ENCODE measurements around the gene CHRNA3.
"Not testable (repeated sequence)": the region's sequence is repeated elsewhere in the genome, so short reads cannot be mapped to it uniquely, and the experiment has no call there.

CHRNA3 gene

DNA sequence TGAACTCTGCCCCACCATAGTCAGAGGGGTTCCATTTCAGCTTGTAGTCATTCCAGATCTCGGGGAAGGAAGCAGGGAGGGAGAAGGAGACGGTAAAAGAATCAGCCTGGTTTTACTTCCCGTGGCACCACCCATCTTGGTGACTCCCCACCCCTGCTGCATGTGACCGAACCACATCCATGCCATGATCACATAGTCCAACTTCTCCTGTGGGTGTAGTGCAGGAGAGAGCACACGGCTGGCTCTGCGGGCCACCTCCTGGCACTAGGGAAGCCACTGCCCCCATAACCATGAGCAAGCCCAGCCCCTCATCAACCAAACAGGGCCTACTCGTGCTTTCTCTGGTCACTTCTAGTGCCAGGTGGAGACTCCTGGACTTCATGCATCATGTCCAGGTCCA is 3.7 kb downstream of the CHRNA3 start:
- no peak overlapping the region for H3K27ac ChIP-seq (ENCODE audit: low read length)
- peaks cover 2 to 4% of the 10 kb centered on the region in 2 donors for H3K27me3 ChIP-seq (ENCODE audit: control insufficient read depth in 1 of 2, insufficient read depth in 2 of 2, low read length in 2 of 2)
- no peak overlapping the region for H3K4me3 ChIP-seq (ENCODE audit: low read length in 2 of 2)
- H3K4me1 ChIP-seq (ENCODE audit: control insufficient read depth, insufficient read depth, low read length): peaks cover 25% of the 10 kb centered on the region
- peaks cover 0 to 3% of the 10 kb centered on the region in 2 donors for H3K36me3 ChIP-seq (ENCODE audit: control insufficient read depth in 2 of 2, insufficient read depth in 2 of 2, low read length in 2 of 2)
- H3K9me3 ChIP-seq (ENCODE audit: control insufficient read depth in 2 of 2, low read length in 2 of 2): no peaks in the 10 kb centered on the region
- H3K9ac ChIP-seq (ENCODE audit: low read length in 2 of 2): no peak overlapping the region

GRCh38 chr15:78616506-78616905 is 4.3 kb downstream of the CHRNA3 start:
- H3K4me3 ChIP-seq (ENCODE audit: low read length in 2 of 2): no peak overlapping the region
- H3K9me3 ChIP-seq (ENCODE audit: control insufficient read depth in 2 of 2, low read length in 2 of 2): no peaks in the 10 kb centered on the region
- peaks cover 25% of the 10 kb centered on the region for H3K4me1 ChIP-seq (ENCODE audit: control insufficient read depth, insufficient read depth, low read length)
- no peak overlapping the region for H3K9ac ChIP-seq (ENCODE audit: low read length in 2 of 2)
- peaks cover 2 to 4% of the 10 kb centered on the region in 2 donors for H3K27me3 ChIP-seq (ENCODE audit: control insufficient read depth in 1 of 2, insufficient read depth in 2 of 2, low read length in 2 of 2)
- H3K36me3 ChIP-seq (ENCODE audit: control insufficient read depth in 2 of 2, insufficient read depth in 2 of 2, low read length in 2 of 2): peaks cover 0 to 3% of the 10 kb centered on the region in 2 donors
- H3K27ac ChIP-seq (ENCODE audit: low read length): no peak overlapping the region

DNA sequence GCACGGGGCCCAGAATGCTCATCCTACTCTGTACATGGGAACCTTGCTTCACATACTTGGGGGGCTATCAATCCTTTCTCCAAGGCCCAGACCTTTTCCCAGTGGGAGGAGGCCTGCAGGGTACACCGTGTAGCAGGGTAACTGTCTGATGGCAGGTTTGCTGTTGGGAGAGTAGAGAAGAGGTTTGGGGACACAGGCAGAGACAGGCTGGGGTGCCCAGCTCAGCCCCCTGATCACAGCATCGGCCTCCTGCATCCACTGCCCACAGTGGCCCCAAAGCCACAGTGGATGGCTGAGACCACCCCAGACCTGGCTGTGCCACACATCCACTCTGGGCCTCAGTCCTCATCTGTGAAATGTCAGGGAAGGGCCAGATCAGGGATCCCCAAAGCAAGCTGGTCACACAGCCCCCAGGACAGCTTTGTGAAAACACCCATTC is 5.6 kb downstream of the CHRNA3 start:
- Histone ChIP-seq H3K27ac (ENCODE audit: low read length) (no peak overlapping the region), H3K4me3 (ENCODE audit: low read length in 2 of 2) (no peak overlapping the region), H3K36me3 (ENCODE audit: control insufficient read depth in 2 of 2, insufficient read depth in 2 of 2, low read length in 2 of 2) (peaks cover 0 to 3% of the 10 kb centered on the region in 2 donors), H3K9me3 (ENCODE audit: control insufficient read depth in 2 of 2, low read length in 2 of 2) (no peaks in the 10 kb centered on the region), H3K27me3 (ENCODE audit: control insufficient read depth in 1 of 2, insufficient read depth in 2 of 2, low read length in 2 of 2) (peaks cover 2 to 4% of the 10 kb centered on the region in 2 donors), H3K4me1 (ENCODE audit: control insufficient read depth, insufficient read depth, low read length) (peaks cover 23% of the 10 kb centered on the region), H3K9ac (ENCODE audit: low read length in 2 of 2) (no peak overlapping the region)

- Histone ChIP-seq H3K36me3 (ENCODE audit: control insufficient read depth in 2 of 2, insufficient read depth in 2 of 2, low read length in 2 of 2) (peaks cover 0 to 3% of the 10 kb centered on the region in 2 donors), H3K4me3 (ENCODE audit: low read length in 2 of 2) (no peak overlapping the region), H3K9me3 (ENCODE audit: control insufficient read depth in 2 of 2, low read length in 2 of 2) (no peaks in the 10 kb centered on the region), H3K9ac (ENCODE audit: low read length in 2 of 2) (no peak overlapping the region), H3K27me3 (ENCODE audit: control insufficient read depth in 1 of 2, insufficient read depth in 2 of 2, low read length in 2 of 2) (peaks cover 0 to 2% of the 10 kb centered on the region in 2 donors), H3K27ac (ENCODE audit: low read length) (no peak overlapping the region), H3K4me1 (ENCODE audit: control insufficient read depth, insufficient read depth, low read length) (peaks cover 12% of the 10 kb centered on the region)
Measured at GRCh38 chr15:78614021-78614420, 6.8 kb downstream of the CHRNA3 start.

DNA sequence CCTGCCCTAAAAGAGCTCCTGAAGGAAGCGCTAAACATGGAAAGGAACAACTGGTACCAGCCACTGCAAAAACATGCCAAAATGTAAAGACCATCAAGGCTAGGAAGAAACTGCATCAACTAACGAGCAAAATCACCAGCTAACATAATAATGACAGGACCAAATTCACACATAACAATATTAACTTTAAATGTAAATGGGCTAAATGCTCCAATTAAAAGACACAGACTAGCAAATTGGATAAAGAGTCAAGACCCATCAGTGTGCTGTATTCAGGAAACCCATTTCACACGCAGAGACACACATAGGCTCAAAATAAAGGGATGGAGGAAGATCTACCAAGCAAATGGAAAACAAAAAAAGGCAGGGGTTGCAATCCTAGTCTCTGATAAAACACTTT is 11.2 kb downstream of the CHRNA3 start:
- H3K27me3 ChIP-seq (ENCODE audit: control insufficient read depth in 1 of 2, insufficient read depth in 2 of 2, low read length in 2 of 2); H3K9ac ChIP-seq (ENCODE audit: low read length in 2 of 2); H3K9me3 ChIP-seq (ENCODE audit: control insufficient read depth in 2 of 2, low read length in 2 of 2); H3K27ac ChIP-seq (ENCODE audit: low read length); H3K4me1 ChIP-seq (ENCODE audit: control insufficient read depth, insufficient read depth, low read length); H3K4me3 ChIP-seq (ENCODE audit: low read length in 2 of 2); H3K36me3 ChIP-seq (ENCODE audit: control insufficient read depth in 2 of 2, insufficient read depth in 2 of 2, low read length in 2 of 2): not testable (repeated sequence)

GRCh38 chr15:78605680-78606079 is 15.1 kb downstream of the CHRNA3 start:
- Histone ChIP-seq H3K4me1 (ENCODE audit: control insufficient read depth, insufficient read depth, low read length) (no peaks in the 10 kb centered on the region), H3K4me3 (ENCODE audit: low read length in 2 of 2) (no peak overlapping the region), H3K9ac (ENCODE audit: low read length in 2 of 2) (no peak overlapping the region), H3K9me3 (ENCODE audit: control insufficient read depth in 2 of 2, low read length in 2 of 2) (no peaks in the 10 kb centered on the region), H3K27me3 (ENCODE audit: control insufficient read depth in 1 of 2, insufficient read depth in 2 of 2, low read length in 2 of 2) (no peaks in the 10 kb centered on the region), H3K36me3 (ENCODE audit: control insufficient read depth in 2 of 2, insufficient read depth in 2 of 2, low read length in 2 of 2) (peaks cover 3 to 8% of the 10 kb centered on the region in 2 donors), H3K27ac (ENCODE audit: low read length) (no peak overlapping the region)

GRCh38 chr15:78605201-78605600 is 15.6 kb downstream of the CHRNA3 start:
- no peak overlapping the region for H3K4me3 ChIP-seq (ENCODE audit: low read length in 2 of 2)
- no peak overlapping the region for H3K27ac ChIP-seq (ENCODE audit: low read length)
- no peaks in the 10 kb centered on the region for H3K27me3 ChIP-seq (ENCODE audit: control insufficient read depth in 1 of 2, insufficient read depth in 2 of 2, low read length in 2 of 2)
- no peaks in the 10 kb centered on the region for H3K9me3 ChIP-seq (ENCODE audit: control insufficient read depth in 2 of 2, low read length in 2 of 2)
- H3K4me1 ChIP-seq (ENCODE audit: control insufficient read depth, insufficient read depth, low read length): no peaks in the 10 kb centered on the region
- H3K36me3 ChIP-seq (ENCODE audit: control insufficient read depth in 2 of 2, insufficient read depth in 2 of 2, low read length in 2 of 2): peaks cover 3 to 8% of the 10 kb centered on the region in 2 donors
- H3K9ac ChIP-seq (ENCODE audit: low read length in 2 of 2): no peak overlapping the region

DNA sequence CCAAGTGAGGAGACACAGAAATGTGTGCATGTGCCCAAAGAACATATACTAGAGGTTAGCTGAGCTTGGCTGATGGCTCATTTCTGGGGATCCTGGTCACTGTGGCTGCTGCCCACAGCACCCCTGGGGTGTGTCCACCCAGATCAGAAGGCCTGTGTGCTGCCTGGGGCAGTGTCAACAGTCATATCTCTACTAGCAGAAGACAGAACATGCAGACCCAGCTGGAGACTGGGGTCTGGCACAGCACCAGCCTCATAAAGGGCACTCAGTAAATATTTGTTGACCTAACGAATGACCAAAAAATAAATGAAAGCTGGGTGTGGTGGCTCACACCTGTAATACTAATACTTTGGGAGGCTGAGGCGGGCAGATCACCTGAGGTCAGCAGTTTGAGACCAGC is 16.4 kb downstream of the CHRNA3 start:
- Histone ChIP-seq H3K9ac (ENCODE audit: low read length in 2 of 2) (no peak overlapping the region), H3K27me3 (ENCODE audit: control insufficient read depth in 1 of 2, insufficient read depth in 2 of 2, low read length in 2 of 2) (no peaks in the 10 kb centered on the region)

DNA sequence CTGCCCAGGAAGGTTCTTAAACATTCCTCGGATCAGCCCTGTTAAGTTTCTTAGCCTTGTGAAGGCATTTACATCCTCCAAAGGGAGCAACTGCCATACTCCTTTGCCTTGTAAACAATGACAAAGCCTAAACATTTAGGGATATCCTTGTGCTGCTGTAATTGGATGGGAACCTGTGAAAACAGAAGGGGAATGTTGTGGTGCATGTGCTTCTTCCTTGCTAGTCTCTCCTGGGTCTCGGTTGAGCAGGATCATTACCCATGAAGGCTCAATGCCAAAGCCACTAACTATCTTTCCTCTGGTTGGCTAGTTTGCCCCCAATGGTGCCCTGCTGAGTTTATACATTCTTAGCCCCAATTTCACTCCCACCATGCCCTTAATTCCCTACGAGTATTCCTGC is 17.3 kb downstream of the CHRNA3 start:
- Histone ChIP-seq H3K9ac (ENCODE audit: low read length in 2 of 2) (no peak overlapping the region), H3K4me1 (ENCODE audit: control insufficient read depth, insufficient read depth, low read length) (no peaks in the 10 kb centered on the region), H3K4me3 (ENCODE audit: low read length in 2 of 2) (no peak overlapping the region), H3K36me3 (ENCODE audit: control insufficient read depth in 2 of 2, insufficient read depth in 2 of 2, low read length in 2 of 2) (peaks cover 3 to 8% of the 10 kb centered on the region in 2 donors), H3K27ac (ENCODE audit: low read length) (no peak overlapping the region), H3K27me3 (ENCODE audit: control insufficient read depth in 1 of 2, insufficient read depth in 2 of 2, low read length in 2 of 2) (no peaks in the 10 kb centered on the region), H3K9me3 (ENCODE audit: control insufficient read depth in 2 of 2, low read length in 2 of 2) (no peaks in the 10 kb centered on the region)

More for the DNA sequence above, 16.4 kb downstream of the CHRNA3 start:
- Histone ChIP-seq H3K9me3 (ENCODE audit: control insufficient read depth in 2 of 2, low read length in 2 of 2) (no peaks in the 10 kb centered on the region), H3K36me3 (ENCODE audit: control insufficient read depth in 2 of 2, insufficient read depth in 2 of 2, low read length in 2 of 2) (peaks cover 3 to 8% of the 10 kb centered on the region in 2 donors), H3K4me1 (ENCODE audit: control insufficient read depth, insufficient read depth, low read length) (no peaks in the 10 kb centered on the region), H3K4me3 (ENCODE audit: low read length in 2 of 2) (no peak overlapping the region), H3K27ac (ENCODE audit: low read length) (no peak overlapping the region)

GRCh38 chr15:78599189-78599588 is 21.6 kb downstream of the CHRNA3 start:
- peaks cover 3 to 12% of the 10 kb centered on the region in 2 donors for H3K36me3 ChIP-seq (ENCODE audit: control insufficient read depth in 2 of 2, insufficient read depth in 2 of 2, low read length in 2 of 2)

DNA sequence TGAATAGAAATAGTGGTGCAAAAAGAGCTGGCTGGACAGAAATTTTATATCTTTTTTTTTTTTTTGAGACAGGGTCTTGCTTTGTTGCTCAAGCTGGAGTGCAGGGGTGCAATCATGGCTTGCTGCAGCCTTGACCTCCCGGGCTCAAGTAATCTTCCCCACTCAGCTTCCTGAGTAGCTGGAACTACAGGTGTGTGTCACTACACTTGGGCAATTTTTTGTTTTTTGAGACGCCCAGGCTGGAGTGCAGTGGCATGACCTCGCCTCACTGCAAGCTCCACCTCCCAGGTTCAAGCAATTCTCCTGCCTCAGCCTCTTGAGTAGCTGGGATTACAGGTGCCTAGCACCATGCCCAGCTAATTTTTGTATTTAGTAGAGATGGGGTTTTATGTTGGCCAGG is 22.4 kb downstream of the CHRNA3 start:
- no peak overlapping the region for H3K9ac ChIP-seq (ENCODE audit: low read length in 2 of 2)

More at GRCh38 chr15:78599189-78599588, 21.6 kb downstream of the CHRNA3 start:
- Histone ChIP-seq H3K27ac (ENCODE audit: low read length) (no peak overlapping the region), H3K27me3 (ENCODE audit: control insufficient read depth in 1 of 2, insufficient read depth in 2 of 2, low read length in 2 of 2) (no peaks in the 10 kb centered on the region), H3K4me1 (ENCODE audit: control insufficient read depth, insufficient read depth, low read length) (no peaks in the 10 kb centered on the region), H3K9me3 (ENCODE audit: control insufficient read depth in 2 of 2, low read length in 2 of 2) (no peaks in the 10 kb centered on the region), H3K4me3 (ENCODE audit: low read length in 2 of 2) (no peak overlapping the region), H3K9ac (ENCODE audit: low read length in 2 of 2) (no peak overlapping the region)

More for the DNA sequence above, 22.4 kb downstream of the CHRNA3 start:
- Histone ChIP-seq H3K4me1 (ENCODE audit: control insufficient read depth, insufficient read depth, low read length) (no peaks in the 10 kb centered on the region), H3K9me3 (ENCODE audit: control insufficient read depth in 2 of 2, low read length in 2 of 2) (no peaks in the 10 kb centered on the region), H3K4me3 (ENCODE audit: low read length in 2 of 2) (no peak overlapping the region), H3K27ac (ENCODE audit: low read length) (no peak overlapping the region), H3K36me3 (ENCODE audit: control insufficient read depth in 2 of 2, insufficient read depth in 2 of 2, low read length in 2 of 2) (peaks cover 3 to 12% of the 10 kb centered on the region in 2 donors), H3K27me3 (ENCODE audit: control insufficient read depth in 1 of 2, insufficient read depth in 2 of 2, low read length in 2 of 2) (no peaks in the 10 kb centered on the region)
